ENCODE data around the gene SORCS1. TPM values are rescaled to one million over a fixed set of nuclear protein-coding genes. Genes with fewer than 3 reads are reported as not detected.
A peak's percentile ranks its signal among the peaks of the same experiment; 100 is the strongest.

SORCS1 gene
- total RNA-seq, 1 experiment from 2014 or later: not detected

DNA sequence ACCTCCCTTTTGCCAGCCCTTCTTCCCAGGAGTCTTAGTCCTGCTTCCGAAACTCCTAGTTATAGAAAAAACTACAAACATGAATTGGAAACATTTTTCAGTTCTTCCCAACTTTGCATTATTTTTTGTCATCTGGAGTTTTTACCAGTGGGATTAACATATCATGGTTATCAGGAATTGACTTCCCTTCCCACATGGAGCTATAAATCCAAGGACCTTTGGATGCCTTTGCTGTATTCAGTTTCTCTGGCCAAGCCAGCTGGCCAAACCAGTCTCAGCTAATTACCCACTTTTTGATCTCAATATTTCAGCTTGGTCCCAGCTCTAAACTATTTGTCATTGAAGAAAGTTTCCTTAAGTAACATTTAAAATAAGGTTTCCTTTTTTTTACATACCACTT, 570.6 kb downstream of the SORCS1 start:
- DNase-seq (ENCODE audit: low read depth): no peak

- no peak for DNase-seq (ENCODE audit: low read depth)
Observed at GRCh38 chr10:106592396-106592795, 572.1 kb downstream of the SORCS1 start.

DNA sequence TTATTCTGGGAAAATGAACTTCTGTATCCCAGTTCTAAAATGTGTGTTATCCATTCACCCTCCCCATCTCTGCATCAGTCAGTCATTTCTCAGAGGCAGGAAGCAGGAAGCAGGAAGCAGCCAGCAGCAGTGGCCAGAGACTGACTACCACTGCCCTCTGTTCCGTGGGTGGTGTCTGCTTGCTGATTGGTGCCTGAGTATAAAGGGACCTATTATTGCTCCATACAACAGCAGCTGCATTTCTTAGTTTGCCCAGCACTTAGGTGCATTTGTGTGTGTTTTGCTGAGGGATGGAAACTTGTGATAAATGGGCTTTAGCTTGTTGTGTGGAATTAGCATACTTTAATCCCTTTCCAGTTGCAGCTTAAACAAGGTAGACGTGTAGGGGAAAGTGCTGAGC, 582.2 kb downstream of the SORCS1 start:
- DNase-seq (ENCODE audit: low read depth): peak; percentile 50

DNA sequence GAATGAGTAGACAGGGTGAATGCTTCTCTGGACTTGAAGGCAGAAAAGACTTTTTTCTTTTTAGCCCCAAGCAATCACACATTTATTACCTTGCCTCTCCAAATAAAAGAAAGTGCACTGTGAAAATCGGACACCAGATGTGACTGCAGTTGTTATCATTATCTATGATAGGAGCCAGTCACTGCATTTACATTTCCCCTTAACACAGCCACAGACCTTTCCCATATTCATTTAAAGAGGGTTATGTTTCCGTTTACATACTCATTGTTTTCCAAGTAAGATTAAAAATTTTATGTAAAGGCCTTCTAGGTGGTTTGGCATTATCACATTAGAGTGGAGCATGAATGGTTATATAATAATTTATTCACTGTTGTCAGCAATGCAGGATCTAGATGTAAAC, 586.8 kb downstream of the SORCS1 start:
- no peak for DNase-seq (ENCODE audit: low read depth)

DNA sequence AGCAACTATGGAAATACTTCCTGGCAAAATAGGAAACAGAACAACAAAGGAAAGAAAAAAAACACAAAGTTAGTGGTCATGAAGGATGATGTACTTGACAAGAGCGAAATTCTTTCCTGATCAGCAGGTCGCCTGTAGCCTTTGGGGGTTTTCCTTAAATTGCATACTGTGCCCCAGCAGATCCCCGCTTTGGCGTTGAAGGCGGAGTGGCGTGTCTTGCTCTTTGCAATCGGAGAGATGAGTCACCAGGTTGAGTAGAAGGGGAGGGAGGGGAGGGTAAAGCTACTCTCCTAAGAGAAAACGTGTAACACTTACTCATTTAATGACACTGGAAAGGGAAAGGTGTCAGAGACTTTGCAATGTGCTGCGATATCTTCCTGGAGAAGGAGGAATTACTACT, 587.2 kb downstream of the SORCS1 start:
- peak; percentile 74 for DNase-seq (ENCODE audit: low read depth)

GRCh38 chr10:106576534-106576933, 588.0 kb downstream of the SORCS1 start:
- DNase-seq (ENCODE audit: low read depth): no peak

- peak; percentile 51 for DNase-seq (ENCODE audit: low read depth)
Observed at GRCh38 chr10:106573106-106573505, 591.4 kb downstream of the SORCS1 start.

GRCh38 chr10:106571192-106571946, 593.1 kb downstream of the SORCS1 start:
- DNase-seq (ENCODE audit: low read depth): peak; percentile 40

DNA sequence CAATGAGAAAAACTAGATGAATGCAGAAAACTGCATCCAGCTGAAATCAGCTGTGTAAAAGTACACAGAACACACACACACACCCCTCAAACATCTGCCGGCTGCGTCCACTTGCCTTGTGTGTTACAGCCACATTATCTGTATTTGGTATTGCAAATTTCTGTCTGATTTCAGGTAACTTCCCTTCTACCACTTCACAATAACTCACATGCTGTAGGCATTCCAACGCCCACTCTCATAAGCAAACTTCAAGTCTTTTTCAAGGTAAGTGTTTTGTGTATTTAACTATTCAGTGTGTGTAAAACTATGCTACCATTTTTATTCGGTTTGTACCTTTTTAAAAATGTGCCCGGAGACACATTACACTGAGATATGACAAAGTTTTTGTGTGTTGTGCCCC, 594.2 kb downstream of the SORCS1 start:
- no peak for DNase-seq (ENCODE audit: low read depth)

GRCh38 chr10:106567629-106568028, 596.9 kb downstream of the SORCS1 start:
- no peak for DNase-seq (ENCODE audit: low read depth)

DNA sequence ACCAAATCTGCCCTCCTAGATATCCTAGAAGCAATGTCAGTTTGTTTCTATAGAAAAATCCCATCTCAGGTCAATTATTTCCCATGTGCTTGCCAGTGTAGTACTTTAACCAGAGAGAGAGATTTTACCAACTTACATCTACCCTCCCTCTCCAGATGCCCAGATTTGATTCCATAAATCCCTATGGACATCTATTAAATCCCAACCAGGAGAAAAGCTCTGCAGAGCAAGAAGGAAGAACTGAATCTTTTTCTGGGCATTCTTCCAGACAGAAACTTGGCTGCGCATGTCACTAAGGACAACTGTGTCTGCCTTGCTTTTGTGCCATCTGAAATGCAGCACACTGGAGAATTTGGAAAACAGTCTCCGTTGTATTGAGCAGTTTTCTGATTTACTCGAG, 597.6 kb downstream of the SORCS1 start:
- DNase-seq (ENCODE audit: low read depth): peak; percentile 28

DNA sequence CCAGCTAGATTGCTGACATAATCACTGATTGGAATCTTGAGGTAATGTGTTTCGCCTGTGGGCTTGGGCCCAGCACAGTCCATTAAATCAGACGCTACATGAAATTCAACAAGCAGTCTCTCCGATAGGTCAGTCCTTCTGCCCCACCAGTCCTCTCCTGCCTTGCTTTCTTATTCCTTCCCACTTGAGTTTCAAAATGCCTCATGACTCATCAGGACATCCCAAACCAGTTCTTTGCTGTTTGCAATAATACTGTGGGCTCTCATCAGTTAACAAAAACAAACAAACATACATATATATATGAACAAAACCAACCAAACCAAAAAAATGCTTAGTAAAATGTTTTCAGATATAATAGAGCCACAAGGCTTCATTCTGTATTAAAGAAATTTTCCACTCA, 599.0 kb downstream of the SORCS1 start:
- peak; percentile 27 for DNase-seq (ENCODE audit: low read depth)

- no peak for DNase-seq (ENCODE audit: low read depth)
Observed at GRCh38 chr10:106563384-106563783, 601.1 kb downstream of the SORCS1 start.

GRCh38 chr10:106560925-106561640, 603.4 kb downstream of the SORCS1 start:
- peak; percentile 75 for DNase-seq (ENCODE audit: low read depth)

DNA sequence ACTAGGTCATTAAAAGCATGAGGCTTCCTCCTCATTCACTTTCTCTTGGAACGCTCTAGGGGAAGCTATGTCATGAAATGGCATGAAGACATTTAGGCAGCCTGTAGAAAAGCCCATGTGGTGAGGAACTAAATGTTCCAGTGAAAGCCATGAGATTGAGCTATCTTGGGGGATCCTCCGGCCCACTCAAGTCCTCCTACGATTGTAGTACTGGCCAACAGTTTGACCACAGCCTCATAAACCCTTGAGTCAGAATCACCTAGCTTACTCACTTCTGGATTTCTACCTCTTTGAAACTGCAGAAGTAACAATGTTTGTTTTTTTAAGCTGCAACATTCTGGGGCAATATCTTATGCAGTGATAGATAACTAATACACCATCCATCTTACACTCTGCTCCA, 605.1 kb downstream of the SORCS1 start:
- peak; percentile 80 for DNase-seq (ENCODE audit: low read depth)

- DNase-seq (ENCODE audit: low read depth): peak; percentile 53
Observed at GRCh38 chr10:106557951-106558733, 606.4 kb downstream of the SORCS1 start.

GRCh38 chr10:106557053-106557452, 607.5 kb downstream of the SORCS1 start:
- peak; percentile 29 for DNase-seq (ENCODE audit: low read depth)

GRCh38 chr10:106555599-106555998, 608.9 kb downstream of the SORCS1 start:
- DNase-seq (ENCODE audit: low read depth): no peak

GRCh38 chr10:106551501-106552062, 612.9 kb downstream of the SORCS1 start:
- DNase-seq (ENCODE audit: low read depth): no peak

- DNase-seq (ENCODE audit: low read depth): no peak
Observed at GRCh38 chr10:106548832-106549231, 615.7 kb downstream of the SORCS1 start.

GRCh38 chr10:106547047-106547635, 617.4 kb downstream of the SORCS1 start:
- no peak for DNase-seq (ENCODE audit: low read depth)

- DNase-seq (ENCODE audit: low read depth): no peak
Observed at GRCh38 chr10:106542461-106542860, 622.0 kb downstream of the SORCS1 start.
